ENCODE results near the gene NELL1. TPM values are rescaled to one million over a fixed set of nuclear protein-coding genes. Genes with fewer than 3 reads are reported as not detected.

NELL1 gene
- total and polyA plus RNA-seq, 2 donors (not counting 3 experiments of a cell fraction or from before 2014, with no cell fraction given): not detected

DNA sequence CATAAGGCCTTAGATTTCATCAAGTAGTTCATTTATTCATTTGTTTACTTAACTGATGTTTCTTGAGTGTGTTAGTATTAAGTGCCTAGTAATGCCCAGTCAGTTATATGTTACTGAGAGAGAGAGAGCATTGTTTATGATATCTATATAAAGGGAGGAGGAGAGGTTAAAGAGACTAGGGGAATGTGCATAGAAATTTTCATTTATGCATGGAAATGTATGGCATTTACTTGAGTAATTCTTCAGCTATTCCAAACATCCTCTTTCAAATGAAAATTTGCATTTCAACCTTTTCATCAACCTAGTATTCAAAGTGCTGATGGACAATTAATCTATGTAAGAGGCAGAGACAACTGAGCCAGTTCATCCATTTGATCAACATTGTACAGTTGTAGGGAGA, 199.7 kb downstream of the NELL1 start:
- POLR2A ChIA-PET: no interaction called here
- H3K9ac ChIP-seq (replicated peaks; ENCODE audit: extremely low read depth, insufficient read depth, low read length): no peak overlapping the region
- TF ChIP-seq, protein P1, sequence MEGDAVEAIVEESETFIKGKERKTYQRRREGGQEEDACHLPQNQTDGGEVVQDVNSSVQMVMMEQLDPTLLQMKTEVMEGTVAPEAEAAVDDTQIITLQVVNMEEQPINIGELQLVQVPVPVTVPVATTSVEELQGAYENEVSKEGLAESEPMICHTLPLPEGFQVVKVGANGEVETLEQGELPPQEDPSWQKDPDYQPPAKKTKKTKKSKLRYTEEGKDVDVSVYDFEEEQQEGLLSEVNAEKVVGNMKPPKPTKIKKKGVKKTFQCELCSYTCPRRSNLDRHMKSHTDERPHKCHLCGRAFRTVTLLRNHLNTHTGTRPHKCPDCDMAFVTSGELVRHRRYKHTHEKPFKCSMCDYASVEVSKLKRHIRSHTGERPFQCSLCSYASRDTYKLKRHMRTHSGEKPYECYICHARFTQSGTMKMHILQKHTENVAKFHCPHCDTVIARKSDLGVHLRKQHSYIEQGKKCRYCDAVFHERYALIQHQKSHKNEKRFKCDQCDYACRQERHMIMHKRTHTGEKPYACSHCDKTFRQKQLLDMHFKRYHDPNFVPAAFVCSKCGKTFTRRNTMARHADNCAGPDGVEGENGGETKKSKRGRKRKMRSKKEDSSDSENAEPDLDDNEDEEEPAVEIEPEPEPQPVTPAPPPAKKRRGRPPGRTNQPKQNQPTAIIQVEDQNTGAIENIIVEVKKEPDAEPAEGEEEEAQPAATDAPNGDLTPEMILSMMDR (IDR thresholded peaks at IDR 0.05; ENCODE audit: extremely low read depth in 1 of 2, insufficient read depth in 1 of 2, low read depth in 1 of 2, low read length in 2 of 2): no peak
- TF ChIP-seq FOS (IDR thresholded peaks at IDR 0.05; ENCODE audit: borderline replicate concordance, insufficient read depth, low read length): no peak
- no peak for TF ChIP-seq EZH2 (IDR thresholded peaks at IDR 0.05; ENCODE audit: borderline replicate concordance, low read depth, low read length, severe bottlenecking)
- TF ChIP-seq POLR2AphosphoS5 (IDR thresholded peaks at IDR 0.05; ENCODE audit: insufficient read depth, low read depth, low read length): no peak
- TF ChIP-seq POLR2A (IDR thresholded peaks at IDR 0.05; ENCODE audit: low read depth, low read length): no peak
- TF ChIP-seq, protein P2, sequence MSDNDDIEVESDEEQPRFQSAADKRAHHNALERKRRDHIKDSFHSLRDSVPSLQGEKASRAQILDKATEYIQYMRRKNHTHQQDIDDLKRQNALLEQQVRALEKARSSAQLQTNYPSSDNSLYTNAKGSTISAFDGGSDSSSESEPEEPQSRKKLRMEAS (IDR thresholded peaks at IDR 0.05; ENCODE audit: insufficient read depth, insufficient read length): no peak
- no peak for TF ChIP-seq JUN (IDR thresholded peaks at IDR 0.05; ENCODE audit: borderline replicate concordance, insufficient read depth, insufficient read length, low read depth)
- TF ChIP-seq GATA2 (IDR thresholded peaks at IDR 0.05; ENCODE audit: insufficient read depth, insufficient read length, low read depth, low read length): no peak
- no peak for TF ChIP-seq MYC (IDR thresholded peaks at IDR 0.05; ENCODE audit: low read depth, low read length)
- H2AFZ ChIP-seq (ENCODE audit: low read depth, low read length): no peak overlapping the region
- peaks cover 3% of the 10 kb centered on the region for H3K9me3 ChIP-seq (replicated peaks; ENCODE audit: control insufficient read depth, insufficient read depth, low read length)
- no peaks in the 10 kb centered on the region for H4K20me1 ChIP-seq (replicated peaks; ENCODE audit: control insufficient read depth, extremely low read depth, insufficient read depth, low read length)
- dilution Hi-C loops (cut with MboI; ENCODE audit: extremely low pct_ligation_motif_present, low sequenced_read_pairs): no loop called here
- no peaks in the 10 kb centered on the region for H3K36me3 ChIP-seq (ENCODE audit: control insufficient read depth in 2 of 2, extremely low read depth in 1 of 2, insufficient read depth in 2 of 2, low read length in 2 of 2)
- H3K4me2 ChIP-seq (ENCODE audit: insufficient read depth, low read length): no peak overlapping the region
- DNase-seq (ENCODE audit: low read depth, low spot score) (no peak), FAIRE-seq (no peak)
- intact Hi-C loops (cut with micrococcal nuclease): no loop called here
- H3K79me2 ChIP-seq (ENCODE audit: control insufficient read depth, insufficient read depth, low read length): no peaks in the 10 kb centered on the region
- no peaks in the 10 kb centered on the region for H3K27me3 ChIP-seq (ENCODE audit: control insufficient read depth in 2 of 2, insufficient read depth in 2 of 2, low read length in 2 of 2)
- CTCF ChIA-PET: no interaction called here
- no peak overlapping the region for H3K27ac ChIP-seq (ENCODE audit: insufficient read depth, low read depth, low read length)
- no peak overlapping the region for H3K4me3 ChIP-seq (replicated peaks in 1 of 3; ENCODE audit: insufficient read depth in 1 of 3, low read depth in 1 of 3, low read length in 3 of 3)
- BruUV-seq (replicated peaks): no TSS peak
- H3K9me1 ChIP-seq (replicated peaks; ENCODE audit: control insufficient read depth, extremely low read depth, insufficient read depth, low read length): no peaks in the 10 kb centered on the region
- no peaks in the 10 kb centered on the region for H3K4me1 ChIP-seq (ENCODE audit: control insufficient read depth, extremely low read depth, insufficient read depth, low read length)

All from endothelial cell of umbilical vein (primary cell).